AG04450 (cell line): ENCODE measurements around the gene ARHGAP44. TPM values are rescaled to one million over a fixed set of nuclear protein-coding genes. Genes with fewer than 3 reads are reported as not detected.

Source experiments
- CTCF ChIA-PET: fragments of 300-600, 350-600 bp; formaldehyde crosslinking; extraction: SDS; loops from one replicate; lab custom pipeline; 2022; ENCODE audit warnings: antibody characterized with exemption, inconsistent platforms; lab: Charles Lee
- POLR2A ChIA-PET: fragments of 350-600 bp; formaldehyde crosslinking; extraction: SDS; loops from one replicate; lab custom pipeline; 2021; ENCODE audit warnings: antibody characterized with exemption, inconsistent platforms; lab: Yijun Ruan, JAX
- DNase-seq: peaks from one replicate; pipeline ENCODE4 v3.0.0-alpha.2; 2011; ENCODE audit warnings: low read depth, low spot score
- H3K27ac ChIP-seq: one replicate; pipeline ENCODE4 v1.5.1; 2012; ENCODE audit warnings: low read depth, low read length, control low read depth
- H3K27me3 ChIP-seq: one replicate; pipeline ENCODE4 v1.6.0; 2012; ENCODE audit warnings: low read length; ENCODE audit not compliant: control insufficient read depth, insufficient read depth
- H3K4me3 ChIP-seq: 2 replicates; pipeline ENCODE4 v1.5.1; 2011; ENCODE audit warnings: mild to moderate bottlenecking, low read depth, low read length, control low read depth
- H3K9me3 ChIP-seq: 2 replicates; pipeline ENCODE4 v1.5.1; 2012; ENCODE audit warnings: low read length; ENCODE audit not compliant: control insufficient read depth, insufficient read depth
- polyA plus RNA-seq: library from polyadenylated mRNA; depleted of rRNA; stranded (reverse); fragments of >200 nt; gene quantifications from 2 replicates; pipeline ENCODE4 v1.2.3, GENCODE V29; 2011
- TF ChIP-seq, protein P1 (sequence below): IDR thresholded peaks from 2 replicates; pipeline ENCODE4 v1.5.1; 2011; ENCODE audit warnings: low read depth, low read length, control low read depth, inconsistent platforms

The ARHGAP44 gene
- polyA plus RNA-seq, 1 experiment, result 1.3 TPM

DNA sequence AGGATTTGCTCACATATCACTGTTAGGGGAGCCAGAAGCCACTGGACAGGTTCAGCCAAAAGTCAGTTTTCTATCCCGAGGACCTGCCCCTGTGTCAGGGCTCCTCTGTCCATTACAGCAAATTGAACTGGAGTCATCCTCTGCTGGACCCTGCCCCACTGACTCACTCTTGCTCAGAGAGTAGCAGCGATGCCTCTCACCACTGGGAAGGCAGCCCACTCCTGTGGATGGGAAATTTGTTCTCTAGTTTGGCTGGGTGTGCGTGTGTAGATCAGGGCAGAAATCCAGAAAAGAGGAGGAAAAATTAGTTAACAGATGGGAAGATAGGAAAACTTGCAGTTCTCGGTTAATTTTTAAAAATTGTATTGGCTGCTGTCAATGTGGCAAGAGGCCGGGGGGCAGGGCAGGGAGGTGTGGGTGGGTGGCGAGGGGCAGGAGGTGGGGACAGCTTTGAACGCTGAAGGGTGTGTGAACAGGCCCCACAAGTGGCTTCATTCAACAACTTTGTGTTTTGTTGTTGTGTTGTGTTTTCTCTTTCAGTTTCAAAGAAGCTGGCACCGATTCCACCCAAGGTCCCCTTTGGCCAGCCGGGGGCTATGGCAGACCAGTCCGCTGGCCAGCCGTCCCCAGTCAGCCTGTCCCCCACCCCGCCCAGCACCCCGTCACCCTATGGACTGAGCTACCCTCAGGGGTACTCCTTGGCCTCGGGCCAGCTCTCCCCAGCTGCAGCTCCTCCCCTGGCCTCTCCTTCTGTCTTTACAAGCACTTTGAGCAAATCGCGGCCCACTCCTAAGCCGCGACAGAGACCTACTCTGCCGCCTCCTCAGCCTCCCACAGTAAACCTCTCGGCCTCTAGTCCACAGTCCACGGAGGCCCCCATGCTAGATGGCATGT, 194.9 kb downstream of the ARHGAP44 start:
- H3K27ac ChIP-seq, result peak overlapping the region; percentile 52
- POLR2A ChIA-PET, result no interaction called here
- CTCF ChIA-PET, result interaction anchor here (1.1 kb wide), 2 partner anchors 18 to 40 kb away, joined by 3 to 4 read pairs; no protein-coding TSS in a partner anchor
- DNase-seq, result peak; percentile 78
- H3K9me3 ChIP-seq, result no peaks in the 10 kb centered on the region; the same call in 1 of the 2 replicates
- H3K4me3 ChIP-seq, result no peak overlapping the region
- no peaks in the 10 kb centered on the region for H3K27me3 ChIP-seq
- TF ChIP-seq, protein P1, sequence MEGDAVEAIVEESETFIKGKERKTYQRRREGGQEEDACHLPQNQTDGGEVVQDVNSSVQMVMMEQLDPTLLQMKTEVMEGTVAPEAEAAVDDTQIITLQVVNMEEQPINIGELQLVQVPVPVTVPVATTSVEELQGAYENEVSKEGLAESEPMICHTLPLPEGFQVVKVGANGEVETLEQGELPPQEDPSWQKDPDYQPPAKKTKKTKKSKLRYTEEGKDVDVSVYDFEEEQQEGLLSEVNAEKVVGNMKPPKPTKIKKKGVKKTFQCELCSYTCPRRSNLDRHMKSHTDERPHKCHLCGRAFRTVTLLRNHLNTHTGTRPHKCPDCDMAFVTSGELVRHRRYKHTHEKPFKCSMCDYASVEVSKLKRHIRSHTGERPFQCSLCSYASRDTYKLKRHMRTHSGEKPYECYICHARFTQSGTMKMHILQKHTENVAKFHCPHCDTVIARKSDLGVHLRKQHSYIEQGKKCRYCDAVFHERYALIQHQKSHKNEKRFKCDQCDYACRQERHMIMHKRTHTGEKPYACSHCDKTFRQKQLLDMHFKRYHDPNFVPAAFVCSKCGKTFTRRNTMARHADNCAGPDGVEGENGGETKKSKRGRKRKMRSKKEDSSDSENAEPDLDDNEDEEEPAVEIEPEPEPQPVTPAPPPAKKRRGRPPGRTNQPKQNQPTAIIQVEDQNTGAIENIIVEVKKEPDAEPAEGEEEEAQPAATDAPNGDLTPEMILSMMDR, result no peak

DNA sequence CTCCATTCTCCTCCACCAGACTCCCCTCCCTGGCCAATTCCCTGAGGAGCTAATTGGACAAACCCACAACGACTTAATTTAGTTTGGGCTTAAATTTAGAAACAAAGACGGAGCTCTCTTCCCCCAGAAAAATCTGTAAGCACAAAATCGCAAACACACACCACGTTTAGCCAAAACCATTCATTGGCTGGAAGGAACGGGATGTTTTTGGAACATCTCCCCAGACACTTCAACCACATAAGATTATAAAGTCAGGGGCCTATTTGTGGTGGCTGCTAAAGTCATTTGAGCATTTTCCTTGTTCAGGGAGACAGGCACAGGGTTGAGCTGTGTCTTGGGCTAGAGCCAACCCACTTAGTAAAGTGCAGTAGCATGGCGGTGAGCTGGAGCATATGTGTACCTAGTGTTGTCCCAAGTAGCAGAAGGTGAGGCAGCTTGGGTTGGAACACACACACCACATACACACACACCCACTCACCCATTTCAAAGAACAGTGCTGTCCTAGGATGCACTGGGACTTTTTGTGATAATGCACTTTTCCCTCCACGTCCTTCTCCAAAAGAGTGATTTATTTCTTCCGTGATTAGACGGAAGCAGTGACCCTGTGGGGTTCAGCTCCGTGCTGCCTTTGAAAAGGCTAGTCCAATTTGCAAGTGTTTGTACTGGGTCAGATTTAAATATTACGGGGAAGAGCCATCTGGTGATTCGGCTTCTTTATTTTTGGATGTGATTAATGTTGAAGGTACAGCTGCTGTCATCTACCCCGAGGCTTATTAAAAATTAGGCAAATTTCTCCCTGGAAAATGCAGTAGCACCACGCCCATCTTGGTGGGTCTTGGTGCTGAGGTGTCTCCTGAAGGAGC, 196.4 kb downstream of the ARHGAP44 start:
- Histone ChIP-seq H3K4me3 (no peak overlapping the region), H3K9me3 (no peaks in the 10 kb centered on the region; the same call in 1 of the 2 replicates), H3K27ac (no peak overlapping the region), H3K27me3 (no peaks in the 10 kb centered on the region)
- TF ChIP-seq, protein P1, result no peak
- ChIA-PET POLR2A (interaction anchor here (0.9 kb wide), 1 partner anchor 32 kb away, joined by 3 read pairs; the partner anchor contains the start of gene ELAC2), CTCF (interaction anchor here (1.1 kb wide), 2 partner anchors 17 to 39 kb away, joined by 3 to 4 read pairs; no protein-coding TSS in a partner anchor)
- no peak for DNase-seq

DNA sequence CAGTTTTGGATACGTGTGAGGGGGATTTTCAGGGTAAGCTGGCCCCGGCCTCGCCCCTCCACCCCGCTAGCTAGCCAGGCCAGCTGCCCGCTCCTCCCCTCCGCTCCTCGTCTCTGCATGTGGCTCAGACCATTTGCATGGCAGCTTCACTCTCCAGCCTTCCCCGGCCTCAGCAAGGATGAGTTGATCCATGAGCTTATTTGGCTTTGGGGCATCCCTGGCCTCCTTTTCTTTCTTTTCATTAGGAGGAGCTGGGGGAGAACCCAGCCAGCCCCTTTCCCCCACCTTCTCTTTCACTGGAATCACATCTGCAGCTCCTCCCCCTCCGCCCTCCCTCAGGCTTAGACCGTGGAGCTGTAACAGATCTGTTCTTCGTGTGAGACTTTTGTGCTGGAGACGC, 197.8 kb downstream of the ARHGAP44 start:
- no peak overlapping the region for H3K4me3 ChIP-seq
- POLR2A ChIA-PET, result no interaction called here
- DNase-seq, result no peak
- H3K9me3 ChIP-seq, result no peaks in the 10 kb centered on the region; the same call in 1 of the 2 replicates
- CTCF ChIA-PET, result no interaction called here
- no peaks in the 10 kb centered on the region for H3K27me3 ChIP-seq
- H3K27ac ChIP-seq, result no peak overlapping the region
- TF ChIP-seq, protein P1, result no peak

DNA sequence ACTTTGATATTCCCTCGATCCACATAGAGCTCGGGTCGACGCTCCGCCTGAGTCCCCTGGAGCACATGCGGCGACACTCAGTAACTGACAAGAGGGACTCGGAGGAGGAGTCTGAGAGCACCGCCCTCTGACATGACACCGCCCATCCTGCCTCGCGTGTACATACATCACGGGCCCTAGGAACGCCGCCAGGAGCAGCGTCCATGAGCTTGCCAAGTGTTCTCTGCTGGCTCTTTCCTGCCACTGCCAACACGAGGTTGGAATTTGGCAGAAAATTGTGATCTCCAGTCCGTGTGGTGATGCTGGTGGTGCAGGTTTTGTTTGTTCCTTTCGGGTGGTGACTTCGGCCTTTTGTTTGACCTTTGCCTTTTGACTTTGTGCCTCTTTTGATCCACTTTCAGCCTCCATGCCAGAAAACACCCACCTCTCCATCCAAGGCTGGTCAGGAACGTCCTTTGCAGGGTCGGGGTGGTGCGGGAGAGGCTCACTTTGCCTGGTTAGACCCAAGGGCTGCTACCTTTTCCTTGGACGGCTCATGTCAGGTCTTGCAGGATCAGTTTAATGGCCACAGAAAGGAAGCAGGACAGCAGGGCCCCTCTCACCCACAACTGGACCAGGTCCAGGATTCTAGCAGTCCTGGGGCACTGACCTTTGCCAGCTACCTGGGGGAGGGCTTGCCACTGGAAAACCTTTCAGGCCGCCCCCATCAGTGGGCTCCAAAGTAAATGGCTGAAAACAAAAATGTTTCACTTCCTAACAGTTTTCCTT, 200.9 kb downstream of the ARHGAP44 start:
- DNase-seq, result no peak
- no peak overlapping the region for H3K27ac ChIP-seq
- TF ChIP-seq, protein P1, result no peak
- H3K27me3 ChIP-seq, result no peaks in the 10 kb centered on the region
- CTCF ChIA-PET, result no interaction called here
- no peak overlapping the region for H3K4me3 ChIP-seq
- POLR2A ChIA-PET, result no interaction called here
- H3K9me3 ChIP-seq, result no peaks in the 10 kb centered on the region
